Astrocyte (in vitro differentiated cells and primary cell): ENCODE results near the gene MAFB. TPM values are rescaled to one million over a fixed set of nuclear protein-coding genes. Genes with fewer than 3 reads are reported as not detected.

Experiments
- DNase-seq: peaks from one replicate; pipeline ENCODE4 v3.0.0-alpha.2; 2010; ENCODE audit warnings: low read depth
- FAIRE-seq: peaks from 2 replicates; lab custom pipeline; 2011; peaks lifted over from hg19 to GRCh38; lab: Jason Lieb, UNC
- H2AFZ ChIP-seq: 2 replicates; pipeline ENCODE4 v1.6.0; 2012; ENCODE audit warnings: low read depth, low read length, inconsistent platforms
- H3K27ac ChIP-seq: 2 replicates; pipeline ENCODE4 v1.5.1; 2011; ENCODE audit warnings: low read depth, low read length, inconsistent platforms
- H3K27me3 ChIP-seq: 2 replicates; pipeline ENCODE4 v1.6.0; 2011; ENCODE audit warnings: low read length, inconsistent platforms; ENCODE audit not compliant: insufficient read depth
- H3K36me3 ChIP-seq: 2 replicates; pipeline ENCODE4 v1.5.1; 2011; ENCODE audit warnings: low read length, inconsistent platforms; ENCODE audit not compliant: insufficient read depth
- H3K4me1 ChIP-seq: 2 replicates; pipeline ENCODE4 v1.5.1; 2011; ENCODE audit warnings: low read length, inconsistent platforms; ENCODE audit not compliant: insufficient read depth
- H3K4me2 ChIP-seq: 2 replicates; pipeline ENCODE4 v1.6.0; 2012; ENCODE audit warnings: low read length, inconsistent platforms
- H3K4me3 ChIP-seq: 2 replicates; pipeline ENCODE4 v1.5.1; 2011; ENCODE audit warnings: low read depth, mild to moderate bottlenecking, low read length, inconsistent platforms; ENCODE audit not compliant: insufficient read depth
- H3K79me2 ChIP-seq: 2 replicates; pipeline ENCODE4 v1.6.0; 2012; ENCODE audit warnings: mild to moderate bottlenecking, low read length, inconsistent platforms; ENCODE audit not compliant: insufficient read depth
- H3K9ac ChIP-seq: 2 replicates; pipeline ENCODE4 v1.6.0; 2012; ENCODE audit warnings: mild to moderate bottlenecking, low read length, inconsistent platforms
- H3K9me3 ChIP-seq: 2 replicates; pipeline ENCODE4 v1.5.1; 2012; ENCODE audit warnings: low read depth, mild to moderate bottlenecking, low read length, inconsistent platforms; ENCODE audit not compliant: insufficient read depth
- H4K20me1 ChIP-seq: 2 replicates; pipeline ENCODE4 v1.6.0; 2012; ENCODE audit warnings: low read length, inconsistent platforms; ENCODE audit not compliant: insufficient read depth
- H3K27ac Mint-ChIP-seq: one replicate; pipeline ENCODE4 v1.8.0; 2021; ENCODE audit warnings: mild to moderate bottlenecking, mixed read lengths; ENCODE audit not compliant: unreplicated experiment
- H3K27me3 Mint-ChIP-seq: one replicate; pipeline ENCODE4 v1.8.0; 2021; ENCODE audit warnings: low read depth, mixed read lengths; ENCODE audit not compliant: unreplicated experiment
- H3K36me3 Mint-ChIP-seq: one replicate; pipeline ENCODE4 v1.8.0; 2021; ENCODE audit warnings: low read depth, mixed read lengths; ENCODE audit not compliant: unreplicated experiment
- H3K4me1 Mint-ChIP-seq: one replicate; pipeline ENCODE4 v1.8.0; 2021; ENCODE audit warnings: low read depth, mixed read lengths; ENCODE audit not compliant: unreplicated experiment
- H3K4me3 Mint-ChIP-seq: one replicate; pipeline ENCODE4 v1.8.0; 2021; ENCODE audit warnings: mild to moderate bottlenecking, moderate library complexity, mixed read lengths; ENCODE audit not compliant: unreplicated experiment
- H3K9me3 Mint-ChIP-seq: one replicate; pipeline ENCODE4 v1.8.0; 2021; ENCODE audit warnings: mild to moderate bottlenecking, mixed read lengths; ENCODE audit not compliant: unreplicated experiment
- CTCF ChIP-seq: IDR thresholded peaks from 2 replicates; pipeline ENCODE4 v1.5.1; 2011; ENCODE audit warnings: low read depth, mild to moderate bottlenecking, inconsistent platforms, low read length, moderate library complexity; ENCODE audit not compliant: insufficient read depth
- EZH2 ChIP-seq: IDR thresholded peaks from 2 replicates; pipeline ENCODE4 v1.6.1; 2012; ENCODE audit warnings: mild to moderate bottlenecking, low read length, inconsistent platforms; ENCODE audit not compliant: insufficient read depth
- total RNA-seq: library from RNA; stranded (reverse); gene quantifications from 2 replicates; pipeline ENCODE4 v1.2.1, GENCODE V29; 2021

The MAFB gene
- total RNA-seq, 1 donor from 2014 or later, result 2.9 TPM

- H3K27ac Mint-ChIP-seq, result no peak overlapping the region
- peaks cover 10% of the 10 kb centered on the region for H3K27me3 Mint-ChIP-seq
Observed at GRCh38 chr20:40724566-40724965, 35.5 kb upstream of the MAFB start.

GRCh38 chr20:40720826-40721225, 31.8 kb upstream of the MAFB start:
- Mint-ChIP-seq H3K27ac (no peak overlapping the region), H3K27me3 (peaks cover 30% of the 10 kb centered on the region), H3K9me3 (no peaks in the 10 kb centered on the region), H3K4me1 (no peaks in the 10 kb centered on the region), H3K4me3 (no peak overlapping the region), H3K36me3 (no peaks in the 10 kb centered on the region)
- Histone ChIP-seq H3K27me3 (peaks cover 3% of the 10 kb centered on the region), H2AFZ (no peak overlapping the region), H3K4me1 (no peaks in the 10 kb centered on the region), H3K4me3 (no peak overlapping the region), H3K9me3 (no peaks in the 10 kb centered on the region), H3K4me2 (no peak overlapping the region), H3K27ac (no peak overlapping the region), H3K36me3 (no peaks in the 10 kb centered on the region), H3K79me2 (no peaks in the 10 kb centered on the region), H3K9ac (no peak overlapping the region), H4K20me1 (no peaks in the 10 kb centered on the region)
- no peak for FAIRE-seq
- no peak for DNase-seq
- no peak for TF ChIP-seq EZH2
- TF ChIP-seq CTCF, result no peak

More at GRCh38 chr20:40724566-40724965, 35.5 kb upstream of the MAFB start:
- H3K9ac ChIP-seq, result no peak overlapping the region
- H3K27ac ChIP-seq, result no peak overlapping the region
- no peaks in the 10 kb centered on the region for H3K79me2 ChIP-seq
- no peak overlapping the region for H3K4me2 ChIP-seq
- no peaks in the 10 kb centered on the region for H3K27me3 ChIP-seq
- H3K4me1 ChIP-seq, result no peaks in the 10 kb centered on the region
- Mint-ChIP-seq H3K36me3 (no peaks in the 10 kb centered on the region), H3K4me3 (no peak overlapping the region), H3K4me1 (no peaks in the 10 kb centered on the region), H3K9me3 (peaks cover 3% of the 10 kb centered on the region)
- TF ChIP-seq EZH2, result no peak
- TF ChIP-seq CTCF, result no peak
- FAIRE-seq (no peak), DNase-seq (no peak)
- no peak overlapping the region for H3K4me3 ChIP-seq
- H4K20me1 ChIP-seq, result no peaks in the 10 kb centered on the region
- H2AFZ ChIP-seq, result no peak overlapping the region
- H3K9me3 ChIP-seq, result peaks cover 2% of the 10 kb centered on the region
- no peaks in the 10 kb centered on the region for H3K36me3 ChIP-seq

GRCh38 chr20:40720099-40720498, 31.1 kb upstream of the MAFB start:
- Histone ChIP-seq H3K27ac (no peak overlapping the region), H3K4me3 (no peak overlapping the region), H3K9me3 (no peaks in the 10 kb centered on the region), H3K36me3 (no peaks in the 10 kb centered on the region), H2AFZ (no peak overlapping the region), H3K4me2 (no peak overlapping the region), H3K9ac (no peak overlapping the region), H3K79me2 (no peaks in the 10 kb centered on the region), H4K20me1 (no peaks in the 10 kb centered on the region), H3K27me3 (peaks cover 3% of the 10 kb centered on the region), H3K4me1 (no peaks in the 10 kb centered on the region)
- no peaks in the 10 kb centered on the region for H3K4me1 Mint-ChIP-seq
- H3K27me3 Mint-ChIP-seq, result peaks cover 36% of the 10 kb centered on the region
- DNase-seq (no peak), FAIRE-seq (no peak)
- no peaks in the 10 kb centered on the region for H3K36me3 Mint-ChIP-seq
- H3K27ac Mint-ChIP-seq, result no peak overlapping the region
- no peaks in the 10 kb centered on the region for H3K9me3 Mint-ChIP-seq
- no peak for TF ChIP-seq EZH2
- TF ChIP-seq CTCF, result no peak
- no peak overlapping the region for H3K4me3 Mint-ChIP-seq
